Activated T-helper 9 cell treated with anti-CD3 and anti-CD28 coated beads, Interleukin-2, amount 50 U/mL, for 16 hours (primary cell): Measurements from ENCODE around the gene G3BP2.

ENCODE experiments used
- DNase-seq: peaks from one replicate; pipeline ENCODE4 v3.0.0-alpha.2; 2020; ENCODE audit warnings: low read depth

The G3BP2 gene

GRCh38 chr4:75637827-75638226, 35.4 kb downstream of the G3BP2 start:
- DNase-seq: no peak

GRCh38 chr4:75637176-75637575, 36.0 kb downstream of the G3BP2 start:
- no peak for DNase-seq

GRCh38 chr4:75634951-75635350, 38.3 kb downstream of the G3BP2 start:
- no peak for DNase-seq

- no peak for DNase-seq
Observed at GRCh38 chr4:75634281-75634680, 38.9 kb downstream of the G3BP2 start.

DNA sequence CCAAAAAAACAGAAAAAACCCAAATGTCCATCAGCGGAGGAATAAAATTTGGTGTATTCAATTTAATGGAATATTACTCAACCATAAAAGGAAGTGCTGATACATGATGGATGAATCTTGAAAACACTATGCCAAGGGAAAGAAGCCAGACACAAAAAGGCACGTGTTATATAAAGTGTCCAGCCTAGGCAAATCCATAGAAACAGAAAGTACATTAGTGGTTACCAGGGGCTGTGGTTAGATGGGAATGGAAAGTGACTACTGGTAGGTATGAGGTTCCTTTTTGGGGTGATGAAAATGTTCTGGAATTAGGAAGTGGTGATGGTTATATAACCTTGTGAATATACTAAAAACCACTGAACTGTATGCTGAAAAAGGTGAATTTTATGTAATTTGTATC, 39.4 kb downstream of the G3BP2 start:
- no peak for DNase-seq

DNA sequence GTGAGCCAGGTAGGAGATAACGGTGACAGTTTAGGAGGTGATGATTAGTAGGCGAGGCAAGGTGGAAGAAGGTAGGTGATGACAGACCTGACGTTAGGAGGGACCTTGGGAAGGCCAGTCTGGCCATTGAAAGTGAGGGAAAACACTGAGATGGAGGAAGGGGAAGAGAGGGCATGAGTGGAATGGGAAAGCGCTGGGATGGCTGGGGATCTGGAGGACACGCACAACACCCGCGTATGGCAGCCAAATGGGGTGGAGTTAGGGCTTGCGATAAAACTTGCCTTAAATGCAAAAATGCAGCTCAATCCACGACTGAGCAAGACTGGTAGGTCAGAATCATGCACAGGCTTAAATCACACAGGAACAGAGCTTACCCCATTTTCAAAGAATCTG, 42.3 kb downstream of the G3BP2 start:
- DNase-seq: no peak

- DNase-seq: peak; percentile 87
Observed at GRCh38 chr4:75630174-75630936, 42.9 kb downstream of the G3BP2 start, which contains the start of gene CDKL2. TSS of gene CDKL2 (minus strand) at chr4:75630528. CDS start at chr4:75625988, 4,540 bp downstream.

- no peak for DNase-seq
Observed at GRCh38 chr4:75629239-75629638, 44.0 kb downstream of the G3BP2 start.

- DNase-seq: no peak
Observed at GRCh38 chr4:75623026-75623425, 50.2 kb downstream of the G3BP2 start.

GRCh38 chr4:75621715-75622114, 51.5 kb downstream of the G3BP2 start:
- no peak for DNase-seq

DNA sequence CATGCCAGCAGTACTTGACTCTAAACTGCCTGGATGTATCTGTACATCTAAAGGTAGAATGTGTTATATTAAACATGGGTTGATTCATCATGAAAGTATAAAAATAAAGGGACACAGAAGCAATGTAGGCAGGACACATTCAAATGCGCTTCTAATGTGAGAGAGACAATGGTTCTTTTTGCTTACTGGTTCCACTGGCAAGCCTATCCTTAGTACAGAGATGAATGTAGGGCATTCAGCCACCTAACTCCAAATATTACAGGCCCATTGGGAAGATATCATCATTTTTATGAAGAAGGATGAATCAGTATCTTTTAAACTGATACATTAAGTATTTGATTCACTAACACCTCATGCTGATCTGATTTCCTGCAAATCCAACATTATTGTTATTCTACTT, 60.9 kb downstream of the G3BP2 start:
- no peak for DNase-seq

DNA sequence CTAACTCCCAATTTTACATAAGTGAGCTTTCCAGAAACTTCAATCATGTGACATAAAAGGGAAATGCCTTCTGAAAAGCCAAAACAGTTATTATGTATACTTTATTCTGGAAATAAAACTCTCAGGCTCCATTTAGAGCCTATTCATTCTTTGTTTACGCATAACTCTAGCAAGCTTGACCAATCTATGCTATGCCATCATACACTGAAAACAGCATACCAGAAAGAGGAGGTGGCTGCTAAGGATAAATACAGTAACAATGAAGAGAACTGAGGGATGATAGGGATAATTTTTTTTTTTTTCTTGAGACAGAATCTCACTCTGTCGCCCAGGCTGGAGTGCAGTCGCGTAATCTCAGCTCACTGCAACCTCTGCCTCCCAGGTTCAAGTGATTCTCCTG, 67.3 kb downstream of the G3BP2 start:
- no peak for DNase-seq

DNA sequence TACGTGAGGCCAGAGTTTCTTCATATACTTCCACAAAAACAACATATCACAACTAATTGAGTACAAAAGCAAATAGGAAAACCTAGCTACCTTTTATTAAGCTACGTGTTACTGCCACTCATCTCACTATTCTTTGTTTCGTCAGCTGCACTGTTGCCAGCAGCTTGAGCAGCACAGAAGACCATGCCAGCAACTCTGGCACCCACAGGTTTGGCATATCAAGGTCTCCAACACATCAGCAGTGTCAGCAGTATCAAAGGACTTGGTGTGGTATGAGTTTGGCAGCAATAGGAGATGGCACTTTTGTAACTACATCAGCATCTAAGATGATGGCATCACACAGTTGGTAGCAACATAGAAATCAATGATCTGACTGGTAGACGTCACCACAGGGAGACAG, 73.6 kb downstream of the G3BP2 start:
- DNase-seq: no peak

GRCh38 chr4:75598390-75598789, 74.8 kb downstream of the G3BP2 start:
- no peak for DNase-seq

DNA sequence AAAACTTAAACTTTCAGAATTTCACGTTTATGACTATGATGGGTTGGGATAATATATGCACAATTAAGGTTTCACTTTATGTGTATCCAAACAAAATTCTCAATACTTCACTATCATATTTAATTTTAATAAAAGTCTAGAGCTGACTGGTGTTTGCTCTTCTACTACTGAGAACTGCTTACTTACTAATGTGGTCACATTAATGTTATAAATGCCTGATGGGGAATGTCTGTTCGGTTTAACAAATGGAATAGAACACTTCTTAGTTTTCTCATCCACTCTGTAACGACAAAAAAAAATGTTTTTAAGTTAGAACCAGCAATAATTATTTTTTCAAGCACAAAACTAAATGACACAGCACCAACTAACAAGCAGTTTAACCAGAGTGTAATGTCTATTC, 77.2 kb downstream of the G3BP2 start:
- DNase-seq: no peak

GRCh38 chr4:75593393-75593792, 79.8 kb downstream of the G3BP2 start:
- DNase-seq: no peak
